Liver (tissue), 9 donors: ENCODE results near the gene TSHZ2. TPM values are rescaled to one million over a fixed set of nuclear protein-coding genes. Genes with fewer than 3 reads are reported as not detected.

Experiments used
- DNase-seq: peaks from one replicate; pipeline ENCODE4 v3.0.0-alpha.2; 2017; ENCODE audit warnings: low spot score
- H3K27ac ChIP-seq, 2 donors: one replicate each; pipeline ENCODE4 v1.7.0; 2013; ENCODE audit warnings: inconsistent platforms in 2 of 2, low read length in 2 of 2, control low read depth in 1 of 2, low read depth in 1 of 2, mild to moderate bottlenecking in 1 of 2
- H3K27me3 ChIP-seq, 4 donors: one replicate each; pipeline versions ENCODE4 v1.6.1 to v1.7.0; 2013; ENCODE audit warnings: low read length in 3 of 4, inconsistent platforms in 1 of 4, mild to moderate bottlenecking in 1 of 4, moderate library complexity in 1 of 4; ENCODE audit not compliant: control insufficient read depth in 4 of 4, insufficient read depth in 4 of 4
- H3K36me3 ChIP-seq, 4 donors: one replicate each; pipeline versions ENCODE4 v1.6.1 to v1.7.0; 2013; ENCODE audit warnings: low read length in 3 of 4, mild to moderate bottlenecking in 3 of 4, low read depth in 1 of 4, moderate library complexity in 1 of 4; ENCODE audit not compliant: control insufficient read depth in 4 of 4, insufficient read depth in 3 of 4
- H3K4me1 ChIP-seq, 4 donors: one replicate each; pipeline versions ENCODE4 v1.6.1 to v1.7.0; 2013; ENCODE audit warnings: low read length in 3 of 4, mild to moderate bottlenecking in 3 of 4, moderate library complexity in 1 of 4; ENCODE audit not compliant: control insufficient read depth in 4 of 4, insufficient read depth in 4 of 4
- H3K4me3 ChIP-seq, 3 donors: one replicate each; pipeline versions ENCODE4 v1.6.1 to v1.7.0; 2013; ENCODE audit warnings: low read length in 3 of 3, control low read depth in 1 of 3, low read depth in 1 of 3, mild to moderate bottlenecking in 1 of 3
- H3K9ac ChIP-seq, 2 donors: one replicate each; pipeline ENCODE4 v1.7.0; 2013; ENCODE audit warnings: low read length in 2 of 2, mild to moderate bottlenecking in 2 of 2, moderate library complexity in 2 of 2, control low read depth in 1 of 2, low read depth in 1 of 2
- H3K9me3 ChIP-seq, 4 donors: one replicate each; pipeline versions ENCODE4 v1.6.1 to v1.7.0; 2013; ENCODE audit warnings: low read length in 3 of 4; ENCODE audit not compliant: control insufficient read depth in 4 of 4
- FOXA1 ChIP-seq: IDR thresholded peaks from 2 replicates; pipeline ENCODE4 v1.6.1; 2016; ENCODE audit warnings: antibody characterized with exemption
- HNF4A ChIP-seq, 2 donors: conservative IDR thresholded peaks; 2 replicates each; pipeline ENCODE4 v1.6.1; 2016; ENCODE audit warnings: antibody characterized with exemption in 2 of 2, mild to moderate bottlenecking in 2 of 2
- JUND ChIP-seq, 2 donors: IDR thresholded peaks; 2 replicates each; pipeline ENCODE4 v1.6.1; 2016; ENCODE audit warnings: antibody characterized with exemption in 2 of 2
- RAD21 ChIP-seq, 2 donors: IDR thresholded peaks; 2 replicates each; pipeline ENCODE4 v1.6.1; 2016; ENCODE audit warnings: antibody characterized with exemption in 2 of 2, mild to moderate bottlenecking in 2 of 2
- RXRA ChIP-seq, 2 donors: IDR thresholded peaks; 2 replicates each; pipeline ENCODE4 v1.6.1; 2017 to 2018; ENCODE audit warnings: antibody characterized with exemption in 2 of 2, mild to moderate bottlenecking in 1 of 2
- SP1 ChIP-seq: IDR thresholded peaks from 2 replicates; pipeline ENCODE4 v1.6.1; 2018; ENCODE audit warnings: antibody characterized with exemption, mild to moderate bottlenecking
- TAF1 ChIP-seq: conservative IDR thresholded peaks from 2 replicates; pipeline ENCODE4 v1.6.1; 2016; ENCODE audit warnings: antibody characterized with exemption, mild to moderate bottlenecking
- WGBS: extraction: QIAGEN DNeasy Blood & Tissue Kit; methylation state at CpG from one replicate; pipeline ENCODE4 v1.1.7; 2013; 5-methylcytosine and 5-hydroxymethylcytosine counted together
- polyA plus RNA-seq, 2 donors: library from polyadenylated mRNA; stranded (reverse) in 1 of 2; unstranded in 1 of 2; fragments of 200-250 nt in 1 of 2; fragments of >200 nt in 1 of 2; fragmentation: Nextera tagmentation in 1 of 2; extraction: Ambion mirVana in 1 of 2; gene quantifications; one replicate each; pipeline versions ENCODE4 v1.2.1 to v1.2.3, GENCODE V29; 2013 to 2015
- total RNA-seq, 2 donors: library from RNA; depleted of rRNA; stranded (reverse); fragments of >200 nt; gene quantifications; one replicate each; pipeline ENCODE4 v1.2.3, GENCODE V29; 2014
- TF ChIP-seq, protein P1 (sequence below): IDR thresholded peaks from 2 replicates; pipeline ENCODE4 v1.6.1; 2016; ENCODE audit warnings: antibody characterized with exemption
- TF ChIP-seq, protein P2 (sequence below): IDR thresholded peaks from 2 replicates; pipeline ENCODE4 v1.6.1; 2016; ENCODE audit warnings: antibody characterized with exemption
- TF ChIP-seq, protein P3 (sequence below): fragments of 150-350 bp; IDR thresholded peaks from 2 replicates; pipeline ENCODE4 v1.5.1; 2017; ENCODE audit warnings: improper control_type of control experiment, low read depth, low read length; ENCODE audit not compliant: missing input control
- donor health status: healthy.
- donor health status: healthy.
- donor health status: healthy.
- donor health status: healthy.
- donor health status: healthy.

Gene TSHZ2
- total and polyA plus RNA-seq, 4 donors, result 2.9 to 11.3 (median 7.8) TPM

DNA sequence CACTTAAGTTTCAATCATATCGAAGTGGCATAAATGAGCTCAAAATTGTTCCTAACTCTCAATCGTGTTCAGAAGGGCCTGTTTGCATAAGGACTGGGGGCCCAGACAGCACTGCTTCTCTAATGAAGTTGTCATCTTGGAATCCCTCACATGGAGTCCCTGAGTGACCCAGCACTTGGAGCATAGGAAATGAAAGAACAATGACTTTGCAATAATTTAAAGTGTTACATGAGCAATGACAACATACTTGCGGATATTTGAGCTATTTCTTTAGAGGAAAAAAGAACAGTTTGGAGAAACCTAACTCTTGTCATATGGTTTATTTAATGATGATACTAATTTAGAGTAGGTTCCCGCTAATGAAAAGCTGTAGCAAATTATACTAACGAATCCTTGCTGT is 239.9 kb downstream of the TSHZ2 start:
- Histone ChIP-seq H3K36me3 (no peaks in the 10 kb centered on the region), H3K4me3 (no peak overlapping the region), H3K9me3 (no peaks in the 10 kb centered on the region), H3K27ac (no peak overlapping the region), H3K27me3 (no peaks in the 10 kb centered on the region), H3K4me1 (peaks cover 2 to 7% (median 4%) of the 10 kb centered on the region in 4 donors), H3K9ac (no peak overlapping the region)
- no peak for TF ChIP-seq SP1
- DNase-seq, result no peak
- 82% methylated on average over 5 of the region's 5 CpGs for WGBS

DNA sequence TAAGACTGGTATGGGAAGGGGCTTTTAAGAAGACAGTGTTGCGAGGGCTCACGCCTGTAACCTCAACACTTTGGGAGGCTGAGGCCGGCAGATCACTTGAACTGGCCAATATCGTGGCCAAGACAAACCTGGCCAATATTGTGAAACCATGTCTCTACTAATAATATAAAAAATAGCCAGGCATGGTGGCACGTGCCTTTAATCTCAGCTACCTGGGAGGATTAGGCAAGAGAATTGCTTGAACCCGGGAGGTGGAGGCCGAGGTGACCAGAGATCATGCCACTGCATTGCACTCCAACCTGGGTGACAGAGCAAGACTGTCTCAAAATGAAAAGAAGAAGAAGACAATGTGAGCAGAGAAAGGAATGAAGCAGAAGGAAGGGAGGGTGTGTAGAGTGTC is 242.2 kb downstream of the TSHZ2 start:
- TF ChIP-seq HNF4A (conservative IDR thresholded peaks at IDR 0.05) (peak in 1 of 2 donors; percentile 15), RAD21 (IDR thresholded peaks at IDR 0.05) (no peak), RXRA (IDR thresholded peaks at IDR 0.05) (peak in 1 of 2 donors; percentile 39), TAF1 (no peak)
- TF ChIP-seq, protein P1, sequence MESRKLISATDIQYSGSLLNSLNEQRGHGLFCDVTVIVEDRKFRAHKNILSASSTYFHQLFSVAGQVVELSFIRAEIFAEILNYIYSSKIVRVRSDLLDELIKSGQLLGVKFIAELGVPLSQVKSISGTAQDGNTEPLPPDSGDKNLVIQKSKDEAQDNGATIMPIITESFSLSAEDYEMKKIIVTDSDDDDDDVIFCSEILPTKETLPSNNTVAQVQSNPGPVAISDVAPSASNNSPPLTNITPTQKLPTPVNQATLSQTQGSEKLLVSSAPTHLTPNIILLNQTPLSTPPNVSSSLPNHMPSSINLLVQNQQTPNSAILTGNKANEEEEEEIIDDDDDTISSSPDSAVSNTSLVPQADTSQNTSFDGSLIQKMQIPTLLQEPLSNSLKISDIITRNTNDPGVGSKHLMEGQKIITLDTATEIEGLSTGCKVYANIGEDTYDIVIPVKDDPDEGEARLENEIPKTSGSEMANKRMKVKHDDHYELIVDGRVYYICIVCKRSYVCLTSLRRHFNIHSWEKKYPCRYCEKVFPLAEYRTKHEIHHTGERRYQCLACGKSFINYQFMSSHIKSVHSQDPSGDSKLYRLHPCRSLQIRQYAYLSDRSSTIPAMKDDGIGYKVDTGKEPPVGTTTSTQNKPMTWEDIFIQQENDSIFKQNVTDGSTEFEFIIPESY, result no peak
- TF ChIP-seq, protein P2, sequence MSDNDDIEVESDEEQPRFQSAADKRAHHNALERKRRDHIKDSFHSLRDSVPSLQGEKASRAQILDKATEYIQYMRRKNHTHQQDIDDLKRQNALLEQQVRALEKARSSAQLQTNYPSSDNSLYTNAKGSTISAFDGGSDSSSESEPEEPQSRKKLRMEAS, result no peak
- 64% methylated on average over 7 of the region's 7 CpGs for WGBS
- no peaks in the 10 kb centered on the region for H3K27me3 ChIP-seq
- H3K4me1 ChIP-seq, result peaks cover 2 to 8% (median 4%) of the 10 kb centered on the region in 4 donors
- no peaks in the 10 kb centered on the region for H3K36me3 ChIP-seq
- H3K9me3 ChIP-seq, result no peaks in the 10 kb centered on the region
- H3K27ac ChIP-seq, result no peak overlapping the region
- no peak for DNase-seq
- H3K9ac ChIP-seq, result no peak overlapping the region
- H3K4me3 ChIP-seq, result no peak overlapping the region

DNA sequence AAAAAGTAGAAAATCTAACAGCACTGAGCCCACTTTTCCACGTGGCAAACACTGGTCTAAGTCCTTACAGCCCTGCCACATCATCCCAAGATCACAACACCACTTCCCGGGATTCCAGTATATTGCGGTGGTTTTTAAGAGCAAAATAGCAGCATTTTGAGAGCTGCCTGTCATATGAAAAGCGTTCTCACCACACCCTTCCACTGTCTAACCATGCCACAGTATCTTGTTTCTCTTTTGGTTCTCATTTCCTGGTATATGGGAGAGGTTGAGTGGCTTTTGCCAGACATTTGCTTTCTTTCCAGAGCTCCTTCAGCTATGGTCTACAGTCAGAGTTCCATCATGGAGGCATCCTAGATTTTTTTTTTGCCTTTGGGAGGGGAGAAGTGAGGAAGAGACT is 243.0 kb downstream of the TSHZ2 start:
- no peak overlapping the region for H3K9ac ChIP-seq
- H3K9me3 ChIP-seq, result no peaks in the 10 kb centered on the region
- 81% methylated on average over 4 of the region's 4 CpGs for WGBS
- H3K4me3 ChIP-seq, result no peak overlapping the region
- H3K27me3 ChIP-seq, result no peaks in the 10 kb centered on the region
- no peaks in the 10 kb centered on the region for H3K36me3 ChIP-seq
- peaks cover 2 to 8% (median 4%) of the 10 kb centered on the region in 4 donors for H3K4me1 ChIP-seq
- no peak for DNase-seq
- TF ChIP-seq HNF4A (conservative IDR thresholded peaks at IDR 0.05) (no peak), JUND (IDR thresholded peaks at IDR 0.05) (no peak), SP1 (no peak), FOXA1 (no peak), RXRA (IDR thresholded peaks at IDR 0.05) (no peak)
- TF ChIP-seq, protein P3, sequence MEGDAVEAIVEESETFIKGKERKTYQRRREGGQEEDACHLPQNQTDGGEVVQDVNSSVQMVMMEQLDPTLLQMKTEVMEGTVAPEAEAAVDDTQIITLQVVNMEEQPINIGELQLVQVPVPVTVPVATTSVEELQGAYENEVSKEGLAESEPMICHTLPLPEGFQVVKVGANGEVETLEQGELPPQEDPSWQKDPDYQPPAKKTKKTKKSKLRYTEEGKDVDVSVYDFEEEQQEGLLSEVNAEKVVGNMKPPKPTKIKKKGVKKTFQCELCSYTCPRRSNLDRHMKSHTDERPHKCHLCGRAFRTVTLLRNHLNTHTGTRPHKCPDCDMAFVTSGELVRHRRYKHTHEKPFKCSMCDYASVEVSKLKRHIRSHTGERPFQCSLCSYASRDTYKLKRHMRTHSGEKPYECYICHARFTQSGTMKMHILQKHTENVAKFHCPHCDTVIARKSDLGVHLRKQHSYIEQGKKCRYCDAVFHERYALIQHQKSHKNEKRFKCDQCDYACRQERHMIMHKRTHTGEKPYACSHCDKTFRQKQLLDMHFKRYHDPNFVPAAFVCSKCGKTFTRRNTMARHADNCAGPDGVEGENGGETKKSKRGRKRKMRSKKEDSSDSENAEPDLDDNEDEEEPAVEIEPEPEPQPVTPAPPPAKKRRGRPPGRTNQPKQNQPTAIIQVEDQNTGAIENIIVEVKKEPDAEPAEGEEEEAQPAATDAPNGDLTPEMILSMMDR, result no peak
- TF ChIP-seq, protein P2, result no peak
- H3K27ac ChIP-seq, result no peak overlapping the region
